Measurements from ENCODE around the gene ANKRD39.

- TF ChIP-seq MAZ (CRISPR knock-in tag; conservative IDR thresholded peaks at IDR 0.05 in 1 of 2, IDR thresholded peaks at IDR 0.05 in 1 of 2) (no peak), BCL6 (CRISPR knock-in tag; IDR thresholded peaks at IDR 0.05) (no peak), MYC (IDR thresholded peaks at IDR 0.05; ENCODE audit: low read depth, low read length) (no peak), MYC (CRISPR knock-in tag; IDR thresholded peaks at IDR 0.05; ENCODE audit: borderline replicate concordance, low read depth) (no peak), MAFK (IDR thresholded peaks at IDR 0.05; ENCODE audit: low read length) (no peak), EGR1 (conservative IDR thresholded peaks at IDR 0.05) (no peak), PKNOX1 (IDR thresholded peaks at IDR 0.05) (no peak), RAD51 (IDR thresholded peaks at IDR 0.05; ENCODE audit: borderline replicate concordance, low read depth) (no peak), ZNF431 (CRISPR knock-in tag; IDR thresholded peaks at IDR 0.05) (no peak), HDAC8 (tag; IDR thresholded peaks at IDR 0.05) (no peak), ZNF274 (IDR thresholded peaks at IDR 0.05; ENCODE audit: borderline replicate concordance, low read depth, low read length) (no peak), U2AF1 (optimal IDR thresholded peaks at IDR 0.05; ENCODE audit: low read depth, low read length) (no peak), POLR2A (conservative IDR thresholded peaks at IDR 0.05) (no peak)
Measured at GRCh38 chr2:96816836-96817702, 40.7 kb downstream of the ANKRD39 start.

Measured in K562 (cell line).